NCI-H460 (cell line): ENCODE results near the gene MMP24. TPM values are rescaled to one million over a fixed set of nuclear protein-coding genes. Genes with fewer than 3 reads are reported as not detected.
A peak's percentile ranks its signal among the peaks of the same experiment; 100 is the strongest.

Experiments used
- DNase-seq: peaks from one replicate; pipeline ENCODE4 v3.0.0-alpha.2; 2016; ENCODE audit warnings: low read depth; ENCODE audit errors: extremely low read depth
- total RNA-seq: library from RNA; depleted of rRNA; stranded (reverse); fragments of >200 nt; shearing (Covaris generic); gene quantifications from 2 replicates; pipeline ENCODE4 v1.2.3, GENCODE V29; 2014

MMP24 gene
- total RNA-seq, 1 experiment from 2014 or later, result 0.05 TPM

- no peak for DNase-seq
Measured at GRCh38 chr20:35215066-35215956, 11.2 kb upstream of the MMP24 start.

- no peak for DNase-seq
Measured at GRCh38 chr20:35216541-35216940, 9.9 kb upstream of the MMP24 start.

- DNase-seq, result no peak
Measured at GRCh38 chr20:35223941-35224340, 2.5 kb upstream of the MMP24 start.

GRCh38 chr20:35224536-35224935 lies 2.0 kb upstream of the MMP24 start:
- DNase-seq, result no peak

- DNase-seq, result no peak
Measured at GRCh38 chr20:35225319-35226125, 968 bp upstream of the MMP24 start.

- DNase-seq, result peak; percentile 29
Measured at GRCh38 chr20:35226884-35227681, 593 bp downstream of the MMP24 start.

GRCh38 chr20:35232575-35232974 lies 6.1 kb downstream of the MMP24 start:
- DNase-seq, result no peak

GRCh38 chr20:35235881-35236280 lies 9.4 kb downstream of the MMP24 start:
- DNase-seq, result no peak

GRCh38 chr20:35237486-35237885 lies 11.0 kb downstream of the MMP24 start:
- DNase-seq, result no peak

GRCh38 chr20:35238170-35238569 lies 11.7 kb downstream of the MMP24 start:
- no peak for DNase-seq

GRCh38 chr20:35238735-35239134 lies 12.2 kb downstream of the MMP24 start:
- no peak for DNase-seq

GRCh38 chr20:35240083-35240810 lies 13.8 kb downstream of the MMP24 start:
- DNase-seq, result no peak

GRCh38 chr20:35240811-35241293 lies 14.4 kb downstream of the MMP24 start:
- DNase-seq, result no peak

- no peak for DNase-seq
Measured at GRCh38 chr20:35243317-35243716, 16.8 kb downstream of the MMP24 start.

GRCh38 chr20:35243986-35244385 lies 17.5 kb downstream of the MMP24 start:
- DNase-seq, result no peak

GRCh38 chr20:35246723-35247122 lies 20.2 kb downstream of the MMP24 start:
- no peak for DNase-seq

- no peak for DNase-seq
Measured at GRCh38 chr20:35248641-35249475, 22.4 kb downstream of the MMP24 start.

GRCh38 chr20:35251613-35251940 lies 25.1 kb downstream of the MMP24 start:
- DNase-seq, result no peak

- DNase-seq, result no peak
Measured at GRCh38 chr20:35252037-35252461, 25.6 kb downstream of the MMP24 start.
